H9 (cell line): Measurements from ENCODE around the gene OSBPL10. TPM values are rescaled to one million over a fixed set of nuclear protein-coding genes. Genes with fewer than 3 reads are reported as not detected.

Source experiments
- DNase-seq: peaks from one replicate; pipeline ENCODE4 v3.0.0-alpha.2; 2017
- H2AFZ ChIP-seq: one replicate; pipeline ENCODE4 v1.6.1; 2013; ENCODE audit warnings: mild to moderate bottlenecking, low read length, control low read depth, moderate library complexity
- H2AK5ac ChIP-seq: 2 replicates; pipeline ENCODE4 v1.6.1; 2013; ENCODE audit warnings: low read length, control low read depth, mixed read lengths; ENCODE audit not compliant: insufficient read length
- H2BK120ac ChIP-seq: one replicate; pipeline ENCODE4 v1.6.1; 2013; ENCODE audit warnings: low read depth, mild to moderate bottlenecking, low read length, control low read depth, inconsistent platforms; ENCODE audit not compliant: poor library complexity, severe bottlenecking
- H2BK12ac ChIP-seq: 2 replicates; pipeline ENCODE4 v1.6.1; 2013; ENCODE audit warnings: low read length, control low read depth, mixed read lengths, low read depth; ENCODE audit not compliant: insufficient read length
- H2BK15ac ChIP-seq: 2 replicates; pipeline ENCODE4 v1.6.1; 2013; ENCODE audit warnings: low read depth, low read length, control low read depth
- H2BK20ac ChIP-seq: one replicate; pipeline ENCODE4 v1.6.1; 2013; ENCODE audit warnings: low read depth, mild to moderate bottlenecking, low read length, control low read depth, inconsistent platforms; ENCODE audit not compliant: poor library complexity, severe bottlenecking
- H2BK5ac ChIP-seq: 2 replicates; pipeline ENCODE4 v1.6.1; 2013; ENCODE audit warnings: low read length, control low read depth, mixed read lengths; ENCODE audit not compliant: insufficient read length
- H3K14ac ChIP-seq: 2 replicates; pipeline ENCODE4 v1.6.1; 2013; ENCODE audit warnings: low read length, control low read depth; ENCODE audit not compliant: insufficient read depth
- H3K18ac ChIP-seq: 2 replicates; pipeline ENCODE4 v1.6.1; 2013; ENCODE audit warnings: low read depth, mild to moderate bottlenecking, mixed read lengths, low read length, control low read depth; ENCODE audit not compliant: insufficient read length
- H3K23ac ChIP-seq: 2 replicates; pipeline ENCODE4 v1.6.1; 2013; ENCODE audit warnings: low read length, control low read depth, mixed read lengths, low read depth; ENCODE audit not compliant: insufficient read length
- H3K23me2 ChIP-seq: 2 replicates; pipeline ENCODE4 v1.6.1; 2013; ENCODE audit warnings: low read depth, mild to moderate bottlenecking, mixed read lengths, low read length, control low read depth; ENCODE audit not compliant: insufficient read length, poor library complexity, severe bottlenecking
- H3K27ac ChIP-seq: 2 replicates; pipeline ENCODE4 v1.5.1; 2013; ENCODE audit warnings: low read length, control low read depth, mixed read lengths, low read depth; ENCODE audit not compliant: insufficient read length
- H3K27me3 ChIP-seq: 2 replicates; pipeline ENCODE4 v1.6.1; 2013; ENCODE audit warnings: low read length, control low read depth, inconsistent platforms; ENCODE audit not compliant: insufficient read depth
- H3K4ac ChIP-seq: 2 replicates; pipeline ENCODE4 v1.6.1; 2013; ENCODE audit warnings: low read depth, mild to moderate bottlenecking, control low read depth, inconsistent platforms, low read length, moderate library complexity
- H3K4me1 ChIP-seq: 2 replicates; pipeline ENCODE4 v1.6.1; 2013; ENCODE audit warnings: low read length, control low read depth, inconsistent platforms; ENCODE audit not compliant: insufficient read depth
- H3K4me2 ChIP-seq: 2 replicates; pipeline ENCODE4 v1.6.1; 2013; ENCODE audit warnings: low read length, control low read depth, mixed read lengths; ENCODE audit not compliant: insufficient read length, insufficient read depth
- H3K56ac ChIP-seq: 2 replicates; pipeline ENCODE4 v1.6.1; 2013; ENCODE audit warnings: low read depth, mild to moderate bottlenecking, mixed read lengths, low read length, control low read depth; ENCODE audit not compliant: insufficient read length
- H3K79me1 ChIP-seq: 2 replicates; pipeline ENCODE4 v1.6.1; 2013; ENCODE audit warnings: low read depth, mild to moderate bottlenecking, moderate library complexity, low read length, control low read depth, inconsistent platforms; ENCODE audit not compliant: insufficient read depth, poor library complexity, severe bottlenecking
- H3K79me2 ChIP-seq: 2 replicates; pipeline ENCODE4 v1.6.1; 2013; ENCODE audit warnings: low read length, control low read depth, inconsistent platforms; ENCODE audit not compliant: insufficient read depth
- H3K9ac ChIP-seq: 2 replicates; pipeline ENCODE4 v1.6.1; 2013; ENCODE audit warnings: low read length, control low read depth, mixed read lengths; ENCODE audit not compliant: insufficient read length; ENCODE audit errors: extremely low read depth
- H3K9me3 ChIP-seq: one replicate; pipeline ENCODE4 v1.6.1; 2013; ENCODE audit warnings: low read depth, low read length, inconsistent platforms; ENCODE audit not compliant: control insufficient read depth
- H3T11ph ChIP-seq: one replicate; pipeline ENCODE4 v1.6.1; 2013; ENCODE audit warnings: mild to moderate bottlenecking, low read length, control low read depth, inconsistent platforms
- H4K20me1 ChIP-seq: one replicate; pipeline ENCODE4 v1.6.1; 2013; ENCODE audit not compliant: control insufficient read depth, insufficient read length, insufficient read depth
- H4K5ac ChIP-seq: 2 replicates; pipeline ENCODE4 v1.6.1; 2013; ENCODE audit warnings: low read depth, mild to moderate bottlenecking, mixed read lengths, low read length, control low read depth; ENCODE audit not compliant: insufficient read length
- H4K8ac ChIP-seq: replicated peaks from 2 replicates; pipeline ENCODE4 v1.6.1; 2013; ENCODE audit warnings: low read length, control low read depth, mixed read lengths, low read depth; ENCODE audit not compliant: insufficient read length
- H4K91ac ChIP-seq: 2 replicates; pipeline ENCODE4 v1.6.1; 2013; ENCODE audit warnings: low read depth, mild to moderate bottlenecking, moderate library complexity, mixed read lengths, low read length, control low read depth; ENCODE audit not compliant: insufficient read length
- H3K27ac Mint-ChIP-seq, 3 experiments: 2 replicates in 2 of 3; 3 replicates in 1 of 3; pipeline ENCODE4 v1.8.0; 2020 to 2021; ENCODE audit warnings: mixed read lengths in 3 of 3, mild to moderate bottlenecking in 1 of 3, moderate library complexity in 1 of 3
- H3K27me3 Mint-ChIP-seq: 2 replicates; pipeline ENCODE4 v1.8.0; 2021; ENCODE audit warnings: low read depth, mild to moderate bottlenecking, moderate library complexity, mixed read lengths
- H3K36me3 Mint-ChIP-seq, 3 experiments: 2 replicates in 2 of 3; 3 replicates in 1 of 3; pipeline ENCODE4 v1.8.0; 2020 to 2021; ENCODE audit warnings: low read depth in 3 of 3, mixed read lengths in 3 of 3; ENCODE audit not compliant: insufficient read depth in 1 of 3
- H3K4me1 Mint-ChIP-seq, 2 experiments: 2 replicates each; pipeline ENCODE4 v1.8.0; 2020; ENCODE audit warnings: mixed read lengths in 2 of 2
- H3K4me3 Mint-ChIP-seq, 2 experiments: 2 replicates in 1 of 2; 3 replicates in 1 of 2; pipeline ENCODE4 v1.8.0; 2020 to 2021; ENCODE audit warnings: mild to moderate bottlenecking in 2 of 2, mixed read lengths in 2 of 2, moderate library complexity in 1 of 2
- H3K9me3 Mint-ChIP-seq, 2 experiments: 2 replicates in 1 of 2; 3 replicates in 1 of 2; pipeline ENCODE4 v1.8.0; 2020; ENCODE audit warnings: mild to moderate bottlenecking in 2 of 2, mixed read lengths in 2 of 2, moderate library complexity in 1 of 2
- WGBS: extraction: QIAGEN DNeasy Blood & Tissue Kit; methylation state at CpG from one replicate; pipeline ENCODE4 v1.1.7; 2013; ENCODE audit warnings: missing lambda C conversion rate, low lambda C conversion rate, mixed read lengths; ENCODE audit not compliant: insufficient read length; ENCODE audit errors: extremely low coverage; 5-methylcytosine and 5-hydroxymethylcytosine counted together
- total RNA-seq: library from RNA; stranded (reverse); gene quantifications from 2 replicates; pipeline ENCODE4 v1.2.1, GENCODE V29; 2021
- TF ChIP-seq, protein P1 (sequence below): fragments of 200-600 bp; sonication (generic); conservative IDR thresholded peaks from 3 replicates; pipeline ENCODE4 v1.8.0; 2021; ENCODE audit warnings: antibody characterized with exemption, mild to moderate bottlenecking

Gene OSBPL10
- total RNA-seq, 1 experiment from 2014 or later: 42.7 TPM

DNA sequence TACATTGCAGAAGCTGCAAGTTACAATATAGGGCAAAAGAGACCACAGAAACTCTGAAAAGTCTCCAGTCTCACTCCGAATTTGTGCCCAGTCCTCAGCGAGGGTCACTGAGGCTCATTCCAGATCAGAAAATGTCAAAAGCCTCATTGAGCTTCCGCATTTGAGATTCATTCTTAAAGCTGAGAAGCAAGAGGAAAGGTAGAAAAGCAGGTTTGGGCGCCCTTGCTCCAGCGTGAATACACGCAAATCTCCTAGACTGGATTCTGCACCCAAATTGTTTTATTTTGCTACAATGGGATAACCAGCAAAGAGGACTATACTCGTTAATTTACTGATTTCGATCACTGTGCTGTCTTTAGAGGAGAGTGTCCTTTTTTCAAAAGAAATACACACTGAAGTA is 236.1 kb downstream of the OSBPL10 start:
- Histone ChIP-seq H3K4ac (no peak overlapping the region), H3K9ac (no peak overlapping the region), H4K8ac (no peak overlapping the region), H4K5ac (no peak overlapping the region), H3K14ac (no peak overlapping the region), H4K91ac (no peak overlapping the region), H3K9me3 (no peaks in the 10 kb centered on the region), H3K23ac (no peak overlapping the region), H3K79me1 (no peaks in the 10 kb centered on the region), H3K4me2 (no peak overlapping the region), H2BK120ac (no peak overlapping the region), H2BK5ac (no peak overlapping the region), H3K27me3 (no peaks in the 10 kb centered on the region), H2BK15ac (no peak overlapping the region), H3K56ac (no peak overlapping the region), H3K18ac (no peak overlapping the region), H2BK12ac (no peak overlapping the region), H4K20me1 (no peaks in the 10 kb centered on the region), H3K79me2 (no peaks in the 10 kb centered on the region), H2BK20ac (no peak overlapping the region), H3K27ac (no peak overlapping the region), H3K23me2 (no peaks in the 10 kb centered on the region), H2AK5ac (no peak overlapping the region), H2AFZ (no peak overlapping the region), H3T11ph (no peak overlapping the region), H3K4me1 (no peaks in the 10 kb centered on the region)
- TF ChIP-seq, protein P1, sequence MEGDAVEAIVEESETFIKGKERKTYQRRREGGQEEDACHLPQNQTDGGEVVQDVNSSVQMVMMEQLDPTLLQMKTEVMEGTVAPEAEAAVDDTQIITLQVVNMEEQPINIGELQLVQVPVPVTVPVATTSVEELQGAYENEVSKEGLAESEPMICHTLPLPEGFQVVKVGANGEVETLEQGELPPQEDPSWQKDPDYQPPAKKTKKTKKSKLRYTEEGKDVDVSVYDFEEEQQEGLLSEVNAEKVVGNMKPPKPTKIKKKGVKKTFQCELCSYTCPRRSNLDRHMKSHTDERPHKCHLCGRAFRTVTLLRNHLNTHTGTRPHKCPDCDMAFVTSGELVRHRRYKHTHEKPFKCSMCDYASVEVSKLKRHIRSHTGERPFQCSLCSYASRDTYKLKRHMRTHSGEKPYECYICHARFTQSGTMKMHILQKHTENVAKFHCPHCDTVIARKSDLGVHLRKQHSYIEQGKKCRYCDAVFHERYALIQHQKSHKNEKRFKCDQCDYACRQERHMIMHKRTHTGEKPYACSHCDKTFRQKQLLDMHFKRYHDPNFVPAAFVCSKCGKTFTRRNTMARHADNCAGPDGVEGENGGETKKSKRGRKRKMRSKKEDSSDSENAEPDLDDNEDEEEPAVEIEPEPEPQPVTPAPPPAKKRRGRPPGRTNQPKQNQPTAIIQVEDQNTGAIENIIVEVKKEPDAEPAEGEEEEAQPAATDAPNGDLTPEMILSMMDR: no peak
- peak overlapping the region in 1 of 3 experiments; percentile 53; a peak in 2 of 7 replicates for H3K27ac Mint-ChIP-seq
- WGBS: no CpG with 5 or more reads among the region's 8 CpGs
- H3K27me3 Mint-ChIP-seq: no peaks in the 10 kb centered on the region
- H3K36me3 Mint-ChIP-seq: peaks cover 0 to 6% (median 6%) of the 10 kb centered on the region in 3 experiments; a peak in 5 of 7 replicates
- H3K4me1 Mint-ChIP-seq: no peaks in the 10 kb centered on the region; a peak in 1 of 4 replicates
- H3K9me3 Mint-ChIP-seq: no peaks in the 10 kb centered on the region
- H3K4me3 Mint-ChIP-seq: no peak overlapping the region
- DNase-seq: no peak
